ENCODE results near the gene USP47. TPM values are rescaled to one million over a fixed set of nuclear protein-coding genes. Genes with fewer than 3 reads are reported as not detected.

USP47 gene
- polyA plus RNA-seq, 1 donor from 2014 or later: 34.5 TPM

DNA sequence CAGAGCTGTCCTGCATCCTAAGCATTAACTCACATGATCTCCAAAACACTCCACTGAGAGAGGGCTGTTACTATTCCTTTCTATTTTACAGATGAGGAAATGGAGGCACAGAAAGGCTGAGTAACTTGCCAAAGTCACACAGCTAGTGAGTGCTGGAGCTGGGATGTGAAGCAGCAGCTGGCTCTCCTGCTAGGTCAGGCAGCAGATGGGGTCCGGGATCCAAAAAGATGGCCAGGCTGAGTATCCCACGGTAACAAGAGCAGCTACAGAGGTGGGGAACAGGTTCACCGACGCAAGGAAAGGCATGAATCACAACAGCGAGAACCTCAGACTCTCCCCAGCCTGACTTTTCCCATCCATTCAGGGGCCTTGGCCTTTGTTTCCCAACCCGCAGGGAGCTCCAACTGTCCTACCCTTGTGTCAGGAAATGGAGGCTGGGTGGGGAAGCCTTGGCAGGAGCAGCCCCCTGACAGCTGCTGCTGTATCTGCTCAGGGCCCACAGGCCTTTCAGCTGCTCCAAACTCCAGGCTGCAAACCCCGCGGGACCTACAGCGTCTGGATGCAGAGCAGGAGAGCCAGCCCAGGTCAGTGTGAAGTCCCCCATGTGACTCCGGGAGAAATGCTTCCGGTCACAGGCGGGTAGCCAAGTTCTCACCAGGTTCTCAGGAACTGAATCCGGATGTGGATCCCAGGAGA is 137.2 kb downstream of the USP47 start:
- H3K27me3 Mint-ChIP-seq: peaks cover 2% of the 10 kb centered on the region
- H3K4me3 Mint-ChIP-seq: no peak overlapping the region
- no peaks in the 10 kb centered on the region for H3K36me3 Mint-ChIP-seq
- H3K9me3 Mint-ChIP-seq: peaks cover 0 to 2% (median 0%) of the 10 kb centered on the region in 3 donors
- H3K27ac Mint-ChIP-seq: peak overlapping the region in 1 of 3 donors; percentile 13
- no peaks in the 10 kb centered on the region for H3K4me1 Mint-ChIP-seq

DNA sequence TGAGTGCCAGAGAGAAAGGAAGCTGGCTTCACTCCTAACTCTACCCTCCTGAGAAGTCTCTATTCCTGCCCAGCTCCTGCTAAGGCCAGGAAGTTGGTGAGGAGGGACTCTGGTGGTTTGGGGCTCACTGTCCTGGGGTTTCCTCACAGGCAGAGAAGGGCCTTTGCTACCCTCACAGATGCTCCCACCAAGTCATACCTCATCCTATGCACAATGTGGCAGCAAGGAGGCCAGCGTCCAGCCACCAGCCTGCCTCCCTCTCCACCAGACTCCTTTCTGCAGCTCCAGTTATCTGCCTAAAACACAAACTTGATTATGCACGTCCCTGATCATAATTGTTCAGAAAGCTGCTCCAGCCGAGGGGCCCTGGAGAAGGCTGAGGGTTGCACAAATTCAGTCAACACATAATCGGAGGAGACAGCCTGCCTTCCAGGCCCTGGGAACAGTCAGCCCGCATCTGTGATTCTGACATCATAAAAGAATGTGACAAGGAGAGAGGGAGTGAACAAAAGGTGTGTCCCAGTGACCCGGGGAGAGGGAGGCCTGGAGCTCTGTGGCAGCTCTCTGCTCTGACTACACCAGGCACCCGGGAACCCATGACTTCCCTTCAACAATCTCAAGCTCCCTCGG is 137.8 kb downstream of the USP47 start:
- Mint-ChIP-seq H3K27ac (no peak overlapping the region), H3K4me3 (no peak overlapping the region), H3K27me3 (peaks cover 2% of the 10 kb centered on the region), H3K36me3 (no peaks in the 10 kb centered on the region), H3K4me1 (no peaks in the 10 kb centered on the region), H3K9me3 (peaks cover 0 to 2% (median 0%) of the 10 kb centered on the region in 3 donors)

DNA sequence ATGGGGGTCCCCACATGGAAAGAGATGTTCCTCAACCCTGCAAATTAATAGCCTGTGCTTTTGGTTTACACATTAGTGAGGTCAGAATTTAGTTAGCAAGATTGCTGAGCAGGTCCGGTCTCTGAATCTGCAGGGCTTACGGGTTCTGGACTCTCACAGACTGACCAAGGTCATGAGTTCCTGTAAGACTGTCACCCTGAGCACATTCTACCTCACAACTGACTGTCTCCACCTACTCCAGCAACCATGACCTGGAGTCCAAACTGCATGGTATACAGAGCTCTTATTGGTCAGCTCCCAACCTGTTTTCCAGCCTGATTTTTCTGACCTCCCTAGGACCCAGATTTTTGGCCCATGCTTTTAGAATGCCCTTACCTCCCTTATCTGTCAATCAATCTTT is 138.4 kb downstream of the USP47 start:
- Mint-ChIP-seq H3K36me3 (no peaks in the 10 kb centered on the region), H3K27ac (no peak overlapping the region), H3K9me3 (peaks cover 0 to 2% (median 0%) of the 10 kb centered on the region in 3 donors), H3K4me3 (no peak overlapping the region), H3K4me1 (no peaks in the 10 kb centered on the region), H3K27me3 (peaks cover 2% of the 10 kb centered on the region)

DNA sequence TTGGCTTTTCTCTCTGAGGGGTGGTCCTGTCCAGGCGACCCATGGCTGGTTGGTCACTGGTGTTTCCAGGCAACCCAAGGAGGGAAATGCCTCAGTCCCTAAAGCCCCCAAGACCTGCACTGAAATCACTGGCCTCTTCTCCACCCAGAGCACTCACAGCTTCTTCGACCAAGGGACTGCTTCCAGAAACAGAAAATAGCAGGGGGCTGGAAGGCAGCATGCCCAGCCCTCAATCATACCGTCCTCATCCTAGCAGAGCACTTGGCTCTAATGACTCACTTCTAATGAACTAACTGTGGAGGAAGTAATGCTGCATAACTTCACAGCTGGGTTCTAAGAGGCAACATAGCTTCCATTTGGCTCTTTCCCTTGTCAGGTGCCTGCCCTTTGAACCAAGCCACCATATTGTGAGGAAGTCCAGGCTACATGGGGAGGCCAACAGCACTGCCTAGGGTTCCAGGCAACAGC is 139.1 kb downstream of the USP47 start:
- Mint-ChIP-seq H3K4me3 (no peak overlapping the region), H3K27me3 (peaks cover 2% of the 10 kb centered on the region), H3K9me3 (peaks cover 0 to 2% (median 0%) of the 10 kb centered on the region in 3 donors), H3K27ac (no peak overlapping the region), H3K4me1 (no peaks in the 10 kb centered on the region), H3K36me3 (no peaks in the 10 kb centered on the region)

DNA sequence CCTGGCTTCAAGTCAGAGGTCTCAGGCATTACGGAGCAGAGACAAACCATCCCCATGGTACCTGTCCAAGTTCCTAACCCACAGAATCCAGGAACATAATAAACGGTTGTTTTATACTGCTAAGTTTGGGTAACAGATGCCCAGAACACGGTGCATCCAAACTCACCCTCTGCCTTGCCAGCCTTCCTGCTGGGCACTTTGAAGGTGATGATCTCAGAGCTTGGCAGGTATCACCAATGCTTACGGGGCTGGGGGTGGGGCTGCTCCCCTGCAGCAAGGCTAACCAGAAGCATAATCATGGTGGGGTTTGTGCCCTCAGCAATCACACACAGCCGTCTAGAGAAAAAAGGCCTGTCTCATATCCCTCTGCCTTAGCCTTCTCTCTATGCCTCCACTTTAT is 139.6 kb downstream of the USP47 start:
- no peak overlapping the region for H3K4me3 Mint-ChIP-seq
- H3K9me3 Mint-ChIP-seq: peaks cover 0 to 2% (median 0%) of the 10 kb centered on the region in 3 donors
- H3K27ac Mint-ChIP-seq: no peak overlapping the region
- H3K4me1 Mint-ChIP-seq: no peaks in the 10 kb centered on the region
- peaks cover 2% of the 10 kb centered on the region for H3K27me3 Mint-ChIP-seq
- no peaks in the 10 kb centered on the region for H3K36me3 Mint-ChIP-seq

DNA sequence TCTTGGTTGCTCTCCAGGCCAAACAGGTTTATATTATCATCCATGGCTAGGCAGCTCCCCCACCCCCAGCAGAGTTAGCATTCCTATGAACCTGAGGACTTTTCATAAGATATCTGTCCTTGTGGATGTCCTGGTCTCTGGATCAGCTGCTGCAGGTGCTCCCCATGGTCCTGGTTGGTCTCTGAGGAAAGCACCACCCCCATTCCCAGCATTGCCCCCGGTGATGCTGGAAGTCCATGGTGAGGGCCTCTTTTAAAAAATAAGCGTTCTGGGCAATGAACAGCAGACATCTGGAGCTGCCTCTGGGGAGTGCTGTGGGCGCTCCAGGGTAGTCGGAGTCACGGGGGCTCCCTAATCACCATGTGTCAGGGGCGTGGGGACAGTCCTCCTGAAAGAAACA is 140.1 kb downstream of the USP47 start:
- Mint-ChIP-seq H3K27me3 (peaks cover 2% of the 10 kb centered on the region), H3K4me1 (no peaks in the 10 kb centered on the region), H3K36me3 (no peaks in the 10 kb centered on the region), H3K27ac (no peak overlapping the region), H3K4me3 (no peak overlapping the region), H3K9me3 (peaks cover 0 to 2% (median 0%) of the 10 kb centered on the region in 3 donors)

DNA sequence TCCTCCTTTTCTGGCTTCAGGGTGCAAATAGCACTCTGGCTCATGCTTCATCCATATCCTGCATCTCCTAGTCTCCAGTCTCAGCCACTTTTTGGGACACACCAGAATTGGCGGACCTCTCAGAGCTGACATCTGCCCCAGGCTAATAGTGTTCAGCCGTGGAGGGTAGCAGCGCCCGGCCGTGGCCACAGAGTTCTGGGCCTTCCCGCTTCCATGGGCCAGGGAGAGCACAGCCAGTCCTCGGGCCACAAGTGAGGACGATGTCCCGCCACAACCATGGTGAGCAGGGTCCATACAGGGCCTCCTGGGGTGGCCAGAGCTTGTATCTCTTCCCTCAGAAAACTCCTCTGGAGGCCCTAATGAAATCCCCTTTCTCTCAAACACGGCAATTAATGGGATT is 140.7 kb downstream of the USP47 start:
- Mint-ChIP-seq H3K4me3 (no peak overlapping the region), H3K27me3 (no peaks in the 10 kb centered on the region), H3K36me3 (no peaks in the 10 kb centered on the region), H3K4me1 (no peaks in the 10 kb centered on the region), H3K9me3 (peaks cover 0 to 2% (median 0%) of the 10 kb centered on the region in 3 donors), H3K27ac (no peak overlapping the region)

DNA sequence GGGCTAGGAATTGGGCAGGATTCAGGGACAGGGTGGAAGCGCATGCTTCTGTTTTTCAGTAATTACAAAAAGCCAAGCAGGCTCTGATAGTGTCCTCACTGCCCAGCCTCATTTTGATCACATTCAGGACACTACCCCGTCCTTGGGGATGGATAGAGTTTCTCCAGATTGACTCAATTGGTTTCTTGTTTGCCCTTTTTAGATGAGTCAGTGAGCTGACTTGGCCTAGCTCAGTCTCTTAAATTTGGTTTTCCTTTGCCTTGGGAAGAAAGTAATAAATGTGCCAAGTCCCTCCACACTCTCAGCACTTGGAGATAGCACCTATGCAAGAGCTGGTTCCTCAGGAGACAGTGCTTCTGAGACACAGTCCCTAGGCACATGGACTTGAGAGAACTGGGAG is 141.2 kb downstream of the USP47 start:
- no peaks in the 10 kb centered on the region for H3K36me3 Mint-ChIP-seq
- no peaks in the 10 kb centered on the region for H3K4me1 Mint-ChIP-seq
- peaks cover 0 to 2% (median 0%) of the 10 kb centered on the region in 3 donors for H3K9me3 Mint-ChIP-seq
- H3K27ac Mint-ChIP-seq: no peak overlapping the region
- H3K27me3 Mint-ChIP-seq: no peaks in the 10 kb centered on the region
- no peak overlapping the region for H3K4me3 Mint-ChIP-seq

DNA sequence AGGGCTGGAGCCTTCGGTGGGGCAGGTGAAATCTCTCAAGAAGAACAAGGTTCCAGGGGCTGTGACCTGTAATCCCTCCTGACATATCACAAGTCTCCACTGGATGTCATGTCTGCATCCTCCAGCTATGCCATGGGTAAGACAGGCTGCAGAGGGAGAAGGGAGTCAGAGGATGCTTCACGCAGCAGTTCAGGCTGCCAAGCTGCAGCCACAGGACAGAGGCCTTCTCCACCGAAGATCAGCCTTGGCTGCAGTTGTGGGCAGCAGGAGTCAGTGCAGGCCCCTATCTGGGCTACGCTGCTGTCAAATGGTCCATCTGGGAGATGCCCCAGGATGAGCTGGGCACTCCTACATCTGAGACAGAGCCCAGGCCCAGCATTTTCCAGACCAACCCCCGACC is 141.7 kb downstream of the USP47 start:
- Mint-ChIP-seq H3K36me3 (no peaks in the 10 kb centered on the region), H3K9me3 (peaks cover 0 to 2% (median 0%) of the 10 kb centered on the region in 3 donors), H3K4me1 (no peaks in the 10 kb centered on the region), H3K4me3 (no peak overlapping the region), H3K27ac (no peak overlapping the region), H3K27me3 (no peaks in the 10 kb centered on the region)

DNA sequence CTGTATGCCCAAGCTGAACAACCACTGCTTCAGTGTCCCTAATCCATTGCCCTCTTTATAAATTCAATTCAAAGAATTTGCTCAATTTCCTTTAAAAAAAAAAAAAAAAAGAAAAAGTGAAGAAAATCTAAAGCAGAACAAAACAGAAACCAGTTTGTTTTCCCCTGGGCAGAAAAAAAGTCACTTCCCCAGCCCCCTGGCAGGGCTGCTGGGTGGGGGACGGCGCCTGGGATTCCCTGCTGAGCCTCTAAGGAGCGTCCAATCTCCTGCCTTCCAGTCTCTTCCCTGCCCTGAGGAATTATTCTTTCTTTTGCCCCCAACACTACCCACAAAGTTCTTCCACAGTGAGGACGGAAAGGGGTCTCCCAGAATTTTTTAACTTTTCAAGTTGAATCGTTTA is 142.8 kb downstream of the USP47 start:
- no peaks in the 10 kb centered on the region for H3K27me3 Mint-ChIP-seq
- H3K4me1 Mint-ChIP-seq: no peaks in the 10 kb centered on the region
- no peak overlapping the region for H3K27ac Mint-ChIP-seq
- H3K4me3 Mint-ChIP-seq: no peak overlapping the region
- H3K36me3 Mint-ChIP-seq: no peaks in the 10 kb centered on the region
- peaks cover 0 to 2% (median 0%) of the 10 kb centered on the region in 3 donors for H3K9me3 Mint-ChIP-seq

DNA sequence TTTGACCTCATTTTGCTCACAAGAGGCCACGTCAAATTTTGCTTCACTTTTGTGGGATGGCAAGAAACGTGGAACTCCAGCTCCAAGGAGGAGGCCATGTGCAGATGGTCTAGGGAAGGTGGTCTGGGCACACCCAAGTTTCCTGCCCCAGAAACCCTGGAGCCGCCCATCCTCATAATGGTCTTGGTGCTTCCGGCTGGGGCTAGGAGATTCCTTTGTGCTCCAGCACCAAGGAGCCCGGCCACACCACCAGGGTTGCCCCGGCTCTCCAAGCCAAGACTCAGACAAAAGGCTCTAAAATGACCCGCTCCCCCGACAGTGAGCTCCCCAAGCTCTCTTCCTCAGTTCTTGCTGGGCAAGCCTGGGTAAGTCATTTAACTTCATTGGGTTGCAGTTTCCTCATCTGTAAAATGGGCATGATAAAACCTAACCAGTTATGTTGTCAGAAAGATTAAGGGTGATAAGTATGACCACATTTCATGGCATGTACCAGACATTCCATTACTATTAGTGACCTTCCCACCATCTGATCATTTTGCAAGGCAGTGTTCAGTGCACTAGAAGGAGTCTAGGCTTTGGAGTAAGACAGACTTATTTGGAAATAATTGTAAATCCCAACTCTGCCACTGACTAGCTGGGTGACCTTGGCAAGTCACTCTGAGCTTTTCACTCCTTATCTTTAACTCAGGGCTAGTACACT is 143.4 kb downstream of the USP47 start:
- no peaks in the 10 kb centered on the region for H3K36me3 Mint-ChIP-seq
- peaks cover 0 to 2% (median 0%) of the 10 kb centered on the region in 3 donors for H3K9me3 Mint-ChIP-seq
- no peak overlapping the region for H3K4me3 Mint-ChIP-seq
- H3K27ac Mint-ChIP-seq: peak overlapping the region in 1 of 3 donors; percentile 59
- no peaks in the 10 kb centered on the region for H3K4me1 Mint-ChIP-seq
- no peaks in the 10 kb centered on the region for H3K27me3 Mint-ChIP-seq

DNA sequence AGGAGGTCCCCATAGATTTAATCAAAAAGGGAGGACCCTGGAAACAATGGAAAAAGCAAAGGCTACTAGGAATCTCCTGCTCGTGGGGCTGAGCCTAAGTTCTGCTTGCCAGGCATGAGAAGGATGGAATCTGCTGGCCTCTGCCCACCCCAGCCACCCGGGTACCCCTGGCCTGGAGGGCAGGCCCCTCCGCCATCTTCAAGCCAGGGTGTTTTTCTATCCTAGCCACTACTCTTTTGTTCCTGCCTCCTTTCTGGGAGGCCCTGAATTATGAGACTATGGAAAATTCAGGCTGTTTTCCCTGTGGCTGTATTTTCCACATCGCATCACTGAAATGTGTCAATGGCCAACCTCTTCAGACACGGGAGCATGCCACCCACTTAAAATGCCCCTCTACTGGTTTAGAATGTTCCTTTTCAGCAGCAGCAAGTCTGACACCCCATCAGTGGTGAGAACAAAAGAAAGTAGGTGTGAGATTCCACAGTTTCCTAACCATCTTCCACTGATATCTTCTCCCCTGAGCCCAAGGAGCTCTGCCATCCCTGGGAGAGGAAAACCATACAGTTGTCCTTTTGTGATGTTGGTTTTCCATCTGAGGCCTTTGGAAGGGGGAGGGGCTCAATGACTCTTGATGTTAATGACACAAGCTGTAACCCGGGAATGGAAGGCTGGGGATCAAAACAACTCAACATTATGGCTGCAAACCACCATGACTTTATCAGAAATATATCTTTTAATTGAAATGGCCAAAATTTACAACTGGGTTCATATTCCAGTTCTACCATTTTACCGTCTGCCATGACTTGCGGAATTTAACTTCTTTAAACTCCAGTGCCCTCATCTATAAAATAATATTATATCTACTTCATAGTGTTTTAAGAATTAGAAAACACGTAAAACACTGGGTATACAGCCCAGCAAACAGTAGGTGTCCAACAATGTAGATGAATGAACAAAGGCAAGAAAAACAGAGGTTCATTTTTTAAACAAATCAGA is 144.5 kb downstream of the USP47 start:
- Mint-ChIP-seq H3K36me3 (peaks cover 2% of the 10 kb centered on the region), H3K27ac (no peak overlapping the region), H3K4me3 (no peak overlapping the region), H3K27me3 (no peaks in the 10 kb centered on the region), H3K9me3 (no peaks in the 10 kb centered on the region), H3K4me1 (no peaks in the 10 kb centered on the region)

DNA sequence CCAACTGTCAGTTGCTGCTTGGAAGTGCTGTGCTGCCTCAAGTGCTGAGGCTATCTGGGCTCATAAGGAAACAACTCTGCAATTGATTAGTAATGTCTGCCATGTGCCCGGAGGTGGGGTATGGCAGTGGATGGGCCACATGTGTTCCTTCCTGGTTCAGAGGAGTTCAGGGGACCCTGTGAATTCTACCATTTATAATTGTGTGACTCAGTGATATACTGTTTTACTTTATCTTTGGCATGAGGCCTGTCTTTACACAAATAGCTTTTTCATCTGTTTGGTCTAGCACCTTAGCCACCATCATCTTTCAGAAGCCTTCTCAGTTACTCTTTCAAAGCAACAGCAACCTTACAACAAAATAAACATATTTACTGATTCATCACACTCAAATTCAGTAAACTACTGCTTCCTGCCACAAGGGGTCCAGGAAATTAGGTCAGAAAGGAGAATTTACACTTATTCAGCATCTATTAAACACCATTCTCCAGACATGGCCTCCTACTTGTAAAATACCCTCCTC is 145.8 kb downstream of the USP47 start:
- Mint-ChIP-seq H3K27ac (no peak overlapping the region), H3K36me3 (peaks cover 4% of the 10 kb centered on the region), H3K9me3 (no peaks in the 10 kb centered on the region), H3K4me1 (no peaks in the 10 kb centered on the region), H3K4me3 (no peak overlapping the region), H3K27me3 (no peaks in the 10 kb centered on the region)

DNA sequence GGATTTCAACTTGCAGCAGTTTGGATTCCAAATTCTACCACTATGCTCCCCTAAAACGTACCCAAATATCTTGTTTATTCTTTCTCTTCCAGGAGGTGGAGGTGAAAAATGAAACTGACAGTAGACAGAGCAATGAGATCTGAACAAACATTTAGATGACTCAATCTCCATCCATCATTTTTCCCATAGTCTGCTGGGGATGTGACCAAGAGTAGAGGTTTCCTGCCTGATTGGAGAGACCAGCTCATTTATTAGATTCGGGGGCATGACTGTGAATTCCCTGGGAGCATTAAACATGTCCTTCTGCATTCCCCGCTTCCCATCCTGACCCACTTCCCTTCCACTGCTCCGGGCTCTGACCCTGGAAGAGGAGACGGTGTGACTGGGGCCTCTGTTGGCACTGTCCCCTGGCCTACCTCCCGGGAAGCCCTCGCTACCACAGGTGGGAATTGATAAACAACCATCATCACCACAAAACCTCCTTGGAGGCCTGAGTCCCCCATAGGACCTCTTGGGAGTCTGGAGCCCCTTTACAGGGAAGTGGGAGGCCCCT is 146.4 kb downstream of the USP47 start:
- Mint-ChIP-seq H3K27ac (no peak overlapping the region), H3K36me3 (peaks cover 4% of the 10 kb centered on the region)

More for the DNA sequence above, 146.4 kb downstream of the USP47 start:
- Mint-ChIP-seq H3K9me3 (no peaks in the 10 kb centered on the region), H3K27me3 (no peaks in the 10 kb centered on the region), H3K4me1 (no peaks in the 10 kb centered on the region), H3K4me3 (no peak overlapping the region)
